ENCODE results near the gene DOP1B. TPM values are rescaled to one million over a fixed set of nuclear protein-coding genes. Genes with fewer than 3 reads are reported as not detected.

The DOP1B gene
- total RNA-seq, 2 donors from 2014 or later = 7.8 to 8.0 TPM

DNA sequence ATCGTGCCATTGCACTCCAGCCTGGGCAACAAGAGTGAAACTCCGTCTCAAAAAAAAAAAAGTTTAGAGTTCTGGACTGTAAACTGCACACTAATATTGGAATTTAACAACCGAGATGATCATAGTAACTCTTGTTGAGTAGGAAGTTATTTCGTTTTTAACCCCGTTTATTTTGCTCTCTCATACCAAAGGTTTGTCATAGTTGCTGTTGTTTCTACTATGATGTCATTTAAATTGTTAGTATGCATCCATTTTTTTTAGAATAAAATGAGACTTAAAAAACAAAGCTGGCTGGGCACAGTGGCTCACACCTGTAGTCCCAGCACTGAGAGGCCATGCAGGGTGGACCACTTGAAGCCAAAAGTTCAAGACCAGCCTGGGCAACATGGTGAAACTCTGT lies 49.3 kb downstream of the DOP1B start:
- no peaks in the 10 kb centered on the region for H3K4me1 ChIP-seq (ENCODE audit: control insufficient read depth, insufficient read depth, low read length)
- peaks cover 2% of the 10 kb centered on the region for H3K4me1 Mint-ChIP-seq

More for the DNA sequence above, 49.3 kb downstream of the DOP1B start:
- Histone ChIP-seq H3K9me3 (ENCODE audit: control insufficient read depth, low read length) (no peaks in the 10 kb centered on the region), H3K9ac (ENCODE audit: extremely low read depth, low read length, poor library complexity, severe bottlenecking) (no peak overlapping the region), H3K27me3 (ENCODE audit: control insufficient read depth, insufficient read depth, low read length, poor library complexity, severe bottlenecking) (no peaks in the 10 kb centered on the region), H3K27ac (ENCODE audit: low read depth, low read length) (no peak overlapping the region), H3K36me3 (ENCODE audit: control insufficient read depth, insufficient read depth, low read length) (no peaks in the 10 kb centered on the region), H3K4me3 (ENCODE audit: low read length) (no peak overlapping the region)
- 76 to 92% methylated on average over 3 to 5 of the region's 5 CpGs for WGBS, 2 experiments (ENCODE audit: insufficient coverage in 1 of 2, insufficient read length in 1 of 2)
- no peak for DNase-seq
- no peaks in the 10 kb centered on the region for H3K27me3 Mint-ChIP-seq (ENCODE audit: insufficient read depth)
- no peak overlapping the region for H3K27ac Mint-ChIP-seq
- H3K36me3 Mint-ChIP-seq (ENCODE audit: low read depth) = no peaks in the 10 kb centered on the region
- no peak overlapping the region for H3K4me3 Mint-ChIP-seq
- no peak for TF ChIP-seq CTCF (conservative IDR thresholded peaks at IDR 0.05)
- no peaks in the 10 kb centered on the region for H3K9me3 Mint-ChIP-seq

Other genes with a start within 250 kb of the DOP1B start
- gene SETD4, start 96.3 kb upstream of the DOP1B start, total RNA-seq = 10 to 100 TPM; 27.8 to 31.9 TPM
- gene CBR1, start 86.8 kb upstream of the DOP1B start, total RNA-seq = 10 to 100 TPM in 1 of 2 donors, under 1 TPM in 1; 0.40 to 15.1 TPM
- not detected for gene CBR3, start 21.7 kb upstream of the DOP1B start, total RNA-seq
- 10 to 100 TPM; 17.8 to 23.3 TPM for gene MORC3, start 163.4 kb downstream of the DOP1B start, total RNA-seq
- gene CHAF1B, start 228.6 kb downstream of the DOP1B start, total RNA-seq = 10 to 100 TPM; 16.3 to 27.1 TPM

Measured in endodermal cell (in vitro differentiated cells).